Stimulated activated CD8-positive, alpha-beta memory T cell treated with anti-CD3 and anti-CD28 coated beads, Interleukin-15, amount 100 ng/mL, for 48 hours (primary cell): ENCODE results near the gene TAGLN3.
A peak's percentile ranks its signal among the peaks of the same experiment; 100 is the strongest.

Source experiments
- DNase-seq, 2 donors: peaks; one replicate each; pipeline ENCODE4 v3.0.0-alpha.2; 2020; ENCODE audit warnings: low read depth in 2 of 2

The TAGLN3 gene

DNA sequence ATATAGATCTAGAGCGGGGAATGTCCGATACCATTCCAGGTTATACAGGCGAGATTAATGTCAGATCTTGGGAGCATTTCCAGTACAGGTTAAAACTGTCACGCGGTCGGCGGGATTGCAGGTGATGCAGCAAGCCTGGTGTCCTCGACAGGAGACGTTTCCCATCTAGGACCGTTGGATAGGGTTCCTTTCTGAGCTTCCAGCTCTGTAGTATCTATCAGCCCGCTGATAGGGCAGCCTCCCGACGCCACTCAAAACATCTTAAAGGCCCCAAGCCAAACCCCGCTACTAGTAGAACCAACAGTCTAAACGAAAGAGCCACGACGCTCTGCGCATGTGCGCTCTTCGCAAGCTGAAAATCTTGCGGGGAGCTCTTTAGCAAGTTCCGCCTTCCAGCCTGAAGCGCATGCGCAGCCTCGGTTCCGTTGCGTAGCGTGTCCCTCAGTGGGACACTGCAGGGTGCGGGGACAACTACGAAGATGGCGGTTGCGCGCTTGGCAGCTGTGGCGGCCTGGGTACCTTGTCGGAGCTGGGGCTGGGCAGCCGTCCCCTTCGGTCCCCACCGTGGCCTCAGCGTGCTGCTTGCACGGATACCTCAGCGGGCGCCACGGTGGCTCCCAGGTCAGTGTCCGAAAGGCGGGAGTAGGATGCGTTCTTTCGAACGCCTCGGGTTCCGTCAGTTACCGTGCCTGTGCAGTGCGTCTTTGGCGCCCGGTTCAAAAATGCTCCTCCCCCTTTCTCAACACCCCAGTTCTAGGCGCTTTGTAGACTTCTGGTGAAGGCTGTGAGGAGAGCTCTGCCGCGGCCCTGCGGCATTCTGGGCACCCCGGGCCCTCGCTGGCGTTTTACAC lies 19.9 kb upstream of the TAGLN3 start, which contains the start of gene ABHD10:
Gene ABHD10 (plus strand): TSS at position 444 of the 851 bp plus-strand sequence. CDS start 36 bp downstream, at position 480.
- peak; percentile 94 to 95 for DNase-seq

DNA sequence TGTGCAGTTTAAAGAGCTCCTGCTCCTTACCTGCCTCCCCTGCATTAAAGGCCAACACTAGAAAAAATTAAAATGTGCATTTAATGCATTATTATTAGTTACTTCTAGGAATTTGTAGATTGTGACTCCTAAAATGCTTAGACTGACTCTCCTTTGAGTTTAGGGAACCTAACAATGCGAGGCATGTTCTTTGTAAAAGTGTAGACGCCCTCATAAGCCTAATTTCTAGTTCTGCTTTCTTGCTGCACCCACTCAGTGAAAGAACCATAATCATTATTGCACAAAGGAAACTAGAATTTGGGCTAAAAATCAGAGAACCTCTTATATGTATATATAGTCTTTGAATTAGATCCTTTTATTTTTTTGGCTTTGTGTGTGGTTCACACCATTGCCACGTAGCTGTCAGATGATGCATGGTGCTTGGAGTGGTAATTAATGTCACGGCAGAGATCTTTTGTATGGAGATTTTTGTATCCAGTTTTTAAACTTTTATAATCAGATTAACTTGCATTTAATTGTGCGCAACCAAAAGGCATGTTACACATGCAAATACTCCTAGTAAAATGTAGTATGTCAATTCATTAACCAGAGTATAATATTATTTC lies 19.2 kb upstream of the TAGLN3 start:
- no peak for DNase-seq

GRCh38 chr3:111980716-111981456 lies 17.8 kb upstream of the TAGLN3 start:
- no peak for DNase-seq

GRCh38 chr3:111981457-111981763 lies 17.3 kb upstream of the TAGLN3 start:
- DNase-seq, result no peak

GRCh38 chr3:111984636-111985298 lies 14.0 kb upstream of the TAGLN3 start:
- no peak for DNase-seq

DNA sequence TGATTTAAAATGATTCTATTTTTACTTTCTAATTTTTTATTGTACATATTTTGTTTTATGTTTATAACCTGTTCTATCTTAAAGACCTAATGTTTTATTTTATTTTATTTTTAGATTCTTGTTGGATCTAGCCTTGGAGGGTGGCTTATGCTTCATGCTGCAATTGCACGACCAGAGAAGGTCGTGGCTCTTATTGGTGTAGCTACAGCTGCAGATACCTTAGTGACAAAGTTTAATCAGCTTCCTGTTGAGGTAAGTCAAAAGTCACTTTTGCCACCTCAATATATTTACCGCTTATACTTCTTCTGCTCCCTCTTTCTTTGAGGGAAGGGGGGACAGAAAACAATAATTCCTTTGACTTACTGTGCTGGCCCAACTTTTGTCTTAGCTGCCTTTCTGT lies 11.9 kb upstream of the TAGLN3 start:
- DNase-seq, result no peak

- no peak for DNase-seq
Observed at GRCh38 chr3:111989061-111989678, 9.6 kb upstream of the TAGLN3 start.

DNA sequence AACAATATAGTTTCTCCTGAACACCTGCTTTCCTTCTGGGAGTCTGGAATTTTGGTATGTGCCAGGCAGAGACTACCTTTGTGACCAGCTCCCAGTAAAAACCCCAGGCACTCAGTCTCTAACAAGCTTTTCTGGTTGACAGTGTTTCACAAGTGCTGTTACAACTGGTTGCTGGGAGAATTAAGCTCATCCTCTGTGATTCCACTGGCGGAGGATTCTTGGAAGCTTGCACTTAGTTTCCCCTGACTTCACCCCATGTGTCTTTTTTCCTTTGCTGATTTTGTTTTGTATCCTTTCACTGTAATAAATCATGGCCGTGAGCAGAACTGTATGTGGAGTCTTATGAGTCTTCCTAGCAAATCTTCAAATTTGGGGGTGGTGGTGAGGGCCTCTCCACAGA lies 5.7 kb upstream of the TAGLN3 start:
- DNase-seq, result no peak

- no peak for DNase-seq
Observed at GRCh38 chr3:111999484-112000324, 982 bp downstream of the TAGLN3 start.

DNA sequence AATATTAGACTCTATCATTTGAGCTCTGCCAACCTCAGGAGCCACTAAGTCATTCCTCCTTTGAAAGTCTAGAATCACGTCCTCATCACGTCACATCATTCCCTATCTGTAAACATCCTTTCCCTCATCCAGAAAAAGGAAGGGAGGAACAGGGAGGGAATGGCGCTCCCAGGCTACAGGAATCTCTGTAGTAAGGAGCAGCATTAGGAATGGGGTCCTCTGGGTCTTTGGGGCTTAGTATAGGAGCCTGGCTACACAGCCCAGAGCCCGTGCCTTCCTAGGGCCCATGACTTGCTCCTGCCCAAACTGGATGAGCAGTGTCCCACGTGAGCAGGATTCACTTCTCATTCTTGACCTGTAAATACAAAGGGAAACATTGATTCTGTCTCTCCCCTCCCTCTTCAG lies 1.6 kb downstream of the TAGLN3 start:
- no peak for DNase-seq

DNA sequence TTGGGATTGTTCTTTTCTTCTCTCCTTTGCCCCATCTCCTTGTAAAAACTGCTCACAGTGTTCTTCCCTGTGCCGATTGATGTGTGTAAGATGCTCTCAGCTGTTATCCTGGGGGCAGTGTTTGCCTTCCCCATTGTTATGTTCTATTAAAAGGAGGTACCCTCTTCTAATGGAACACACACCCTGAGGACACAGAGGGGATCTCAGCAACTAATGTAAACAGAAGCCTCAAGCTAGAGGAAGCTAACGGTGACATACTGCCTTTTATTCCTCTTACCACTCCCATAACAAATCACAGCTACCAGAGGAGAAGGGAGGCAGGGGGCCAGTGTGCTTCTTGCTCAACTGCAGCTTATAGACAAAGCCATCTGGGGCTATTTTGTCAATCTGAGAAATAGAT lies 2.2 kb downstream of the TAGLN3 start:
- DNase-seq, result no peak

DNA sequence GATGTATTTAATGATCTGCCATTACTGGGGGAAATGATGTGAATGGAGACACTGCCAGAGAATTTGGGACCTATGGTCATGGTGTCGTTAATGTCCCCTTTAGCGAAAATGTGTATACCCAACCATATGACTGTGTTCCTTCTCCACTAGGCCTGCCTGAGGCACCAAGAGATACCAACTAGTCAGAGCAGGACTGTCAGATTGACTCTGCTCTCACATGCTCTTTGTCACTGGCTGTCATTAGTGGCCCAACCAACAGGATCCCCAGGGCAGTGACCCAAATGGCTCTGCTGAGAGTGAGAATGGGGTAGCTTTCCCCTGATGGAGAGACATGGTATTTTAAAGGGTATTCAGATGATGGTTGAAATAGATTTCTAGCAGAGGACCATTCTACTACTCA lies 2.8 kb downstream of the TAGLN3 start:
- DNase-seq, result no peak

- DNase-seq, result peak; percentile 49 to 51
Observed at GRCh38 chr3:112002096-112002971, 3.6 kb downstream of the TAGLN3 start.

- no peak for DNase-seq
Observed at GRCh38 chr3:112003321-112004080, 4.8 kb downstream of the TAGLN3 start.

GRCh38 chr3:112004187-112004586 lies 5.5 kb downstream of the TAGLN3 start:
- no peak for DNase-seq

DNA sequence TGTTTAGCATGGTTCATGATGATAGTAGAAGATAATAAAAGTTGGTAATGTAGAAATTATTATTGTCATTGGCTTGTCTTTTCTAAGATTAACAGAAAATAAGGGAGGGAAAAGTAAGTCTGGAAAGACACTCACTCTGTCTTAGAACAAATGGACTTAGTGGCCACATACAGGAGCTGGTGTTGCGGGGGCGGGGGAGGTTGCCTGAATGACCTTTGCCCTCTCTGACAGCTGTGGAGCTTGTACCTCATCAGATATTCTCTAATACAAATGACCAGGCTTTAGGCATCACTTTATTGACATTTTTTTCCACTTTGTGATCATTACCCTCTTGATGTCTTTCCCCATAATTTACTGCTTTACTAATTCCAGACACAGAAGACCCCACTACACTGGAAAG lies 5.9 kb downstream of the TAGLN3 start:
- no peak for DNase-seq

GRCh38 chr3:112005091-112005672 lies 6.5 kb downstream of the TAGLN3 start:
- DNase-seq, result no peak

GRCh38 chr3:112007633-112008032 lies 8.9 kb downstream of the TAGLN3 start:
- no peak for DNase-seq

GRCh38 chr3:112009670-112010069 lies 10.9 kb downstream of the TAGLN3 start:
- no peak for DNase-seq
